ENCODE measurements around the gene MYNN.
A peak's percentile ranks its signal among the peaks of the same experiment; 100 is the strongest.
"Not testable (repeated sequence)": the region's sequence is repeated elsewhere in the genome, so short reads cannot be mapped to it uniquely, and the experiment has no call there.

MYNN gene

DNA sequence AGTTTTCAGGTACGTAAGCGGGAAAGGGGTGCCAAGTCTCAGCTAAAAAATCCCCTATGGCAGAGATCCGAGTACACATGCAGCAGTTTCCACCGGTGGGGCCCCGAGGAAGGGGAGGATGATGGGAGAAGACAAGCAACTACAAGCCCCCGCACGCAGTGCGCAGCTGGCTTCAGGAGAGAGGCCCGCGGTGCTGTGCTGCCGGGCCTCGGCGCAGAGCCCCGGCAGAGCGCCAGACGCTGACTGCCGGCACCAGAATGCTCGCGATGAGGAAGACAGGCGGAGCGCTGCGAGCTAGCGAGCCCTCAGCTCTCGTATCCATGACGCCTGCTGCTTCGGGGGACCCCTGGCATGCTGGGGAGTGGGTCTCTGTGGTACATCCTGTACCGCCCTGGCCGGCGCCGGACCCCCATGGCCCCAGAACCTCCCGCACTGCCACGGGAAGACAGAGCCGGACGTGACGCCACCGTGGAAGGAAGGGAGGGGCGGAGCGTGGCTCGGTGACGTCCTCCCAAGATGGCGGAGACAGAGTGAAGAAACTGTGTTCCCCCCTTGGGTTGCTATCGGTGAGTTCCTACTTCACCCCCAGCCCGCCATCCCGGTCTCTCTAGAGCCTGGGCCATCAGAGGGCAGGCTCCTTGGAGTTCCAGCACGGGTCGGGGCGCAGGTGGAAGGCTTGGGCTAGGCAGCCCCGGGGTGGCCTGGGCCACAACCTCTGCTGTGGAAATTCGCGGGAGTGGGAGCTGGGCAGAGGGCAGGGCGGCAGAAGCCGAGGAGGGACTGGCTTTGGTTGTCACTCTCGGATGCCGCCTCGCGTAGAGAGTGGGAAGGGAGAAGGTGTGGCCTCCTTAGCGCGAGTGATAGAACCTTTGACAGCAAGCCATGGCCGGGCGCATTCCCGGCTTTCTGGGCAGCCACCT, at the start of gene MYNN:
Gene MYNN (plus strand): TSS at position 500 of the 920 bp plus-strand sequence. CDS start 900 bp downstream, outside the sequence.
- DNase-seq: peak; percentile 87

DNA sequence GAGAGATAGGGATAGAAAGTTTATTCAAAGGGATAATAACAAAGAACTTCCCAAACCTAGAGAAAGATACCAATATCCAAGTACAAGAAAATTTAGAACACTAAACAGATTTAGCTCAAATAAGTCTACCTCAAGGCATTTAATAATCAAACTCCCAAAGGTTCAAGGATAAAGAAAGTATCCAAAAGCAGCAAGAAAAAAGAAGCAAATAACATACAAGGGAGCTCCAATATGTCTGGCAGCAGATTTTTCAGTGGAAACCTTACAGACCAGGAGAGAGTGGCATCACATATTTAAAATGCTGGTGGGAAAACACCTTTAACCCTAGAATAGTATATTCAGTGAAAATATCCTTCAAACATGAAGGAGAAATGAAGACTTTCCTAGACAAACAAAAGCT, 41.3 kb upstream of the MYNN start:
- DNase-seq: not testable (repeated sequence)

DNA sequence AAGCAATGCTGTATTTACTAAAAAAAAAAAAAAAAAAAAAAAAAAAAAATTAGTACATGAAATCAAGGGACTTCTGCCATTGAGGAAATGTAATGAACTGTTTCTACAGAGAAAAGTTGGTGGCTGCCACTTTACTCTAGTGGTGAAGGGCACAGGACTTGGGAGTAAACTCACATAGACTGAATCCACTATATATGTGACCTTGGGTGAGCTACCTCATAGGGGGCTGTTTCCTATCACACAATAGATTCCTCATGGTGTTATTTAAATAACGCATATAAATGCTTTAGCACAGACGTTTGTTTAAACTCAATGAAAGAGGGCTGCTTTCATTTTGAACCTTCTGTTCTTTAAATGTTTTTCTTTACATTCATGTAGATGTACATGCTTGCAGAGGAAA, 34.1 kb upstream of the MYNN start:
- DNase-seq: no peak

DNA sequence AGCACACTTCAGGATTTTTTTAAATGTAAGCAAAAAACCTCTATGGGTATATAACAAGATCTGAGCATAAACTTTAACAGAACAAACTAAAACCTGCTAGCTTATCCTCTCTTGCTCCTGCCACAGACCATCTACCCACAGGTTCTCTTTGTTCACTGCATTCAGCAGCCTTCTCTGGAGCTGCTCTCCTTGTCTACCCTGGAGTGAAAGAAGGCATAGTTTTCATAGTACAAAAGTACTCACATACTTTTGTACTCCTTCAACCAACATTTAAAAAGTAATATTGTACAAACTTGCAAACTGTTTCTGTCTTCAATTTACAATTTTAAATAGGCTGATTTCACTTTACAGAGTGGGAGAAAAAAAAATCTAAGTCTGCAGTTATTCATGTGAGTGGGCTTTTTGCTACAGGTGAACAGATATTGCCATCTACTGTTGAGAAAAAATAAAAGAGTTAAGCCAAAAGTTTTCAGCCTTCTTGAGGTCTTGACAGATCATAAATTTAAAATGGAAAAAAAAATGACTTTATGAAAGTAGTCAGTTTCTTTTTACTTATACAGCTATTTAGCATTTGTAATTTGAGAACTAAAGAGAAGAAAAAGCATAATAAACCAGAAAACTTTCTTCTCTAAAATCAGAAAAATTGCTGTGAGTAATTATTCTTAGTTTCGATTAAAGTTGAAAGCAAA, 28.7 kb upstream of the MYNN start:
- DNase-seq: no peak

DNA sequence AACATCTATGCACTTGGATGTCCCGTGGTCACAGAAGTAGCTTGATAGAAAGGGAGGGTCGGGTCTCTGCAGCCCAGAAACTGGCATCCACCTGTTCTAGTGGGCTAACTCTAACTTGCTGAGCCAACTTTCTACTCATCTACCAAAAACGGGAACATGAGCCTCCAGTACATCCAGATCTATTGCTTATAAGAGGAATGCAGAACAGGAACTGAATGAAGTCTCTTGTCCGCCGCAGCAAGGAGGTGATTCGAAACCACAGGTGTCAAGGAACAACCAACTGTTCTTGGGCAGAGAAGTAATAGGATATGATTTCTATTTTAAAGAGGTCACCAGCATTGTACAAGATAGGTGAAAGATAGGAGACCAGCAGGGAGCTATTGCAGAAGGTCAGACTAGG, 26.3 kb upstream of the MYNN start:
- DNase-seq: no peak

DNA sequence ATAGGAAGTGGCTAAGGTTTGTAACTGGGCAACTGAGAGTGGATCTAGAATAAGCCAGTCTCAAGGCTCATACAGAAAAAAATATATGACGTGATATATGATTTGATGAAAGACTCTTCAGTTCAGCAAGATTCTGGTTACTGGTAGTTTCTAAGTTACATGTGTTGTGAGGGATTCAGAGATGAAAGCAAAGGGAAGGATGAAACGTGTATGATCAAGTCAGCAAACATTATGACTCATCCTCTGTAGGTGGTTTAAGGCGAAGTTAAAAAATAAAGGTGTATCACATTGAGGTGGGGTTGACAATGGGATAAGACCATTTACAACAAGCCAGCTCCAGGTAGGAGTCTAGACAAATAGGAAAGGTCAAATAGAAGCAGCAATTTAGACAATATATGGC, 24.5 kb upstream of the MYNN start:
- no peak for DNase-seq

DNA sequence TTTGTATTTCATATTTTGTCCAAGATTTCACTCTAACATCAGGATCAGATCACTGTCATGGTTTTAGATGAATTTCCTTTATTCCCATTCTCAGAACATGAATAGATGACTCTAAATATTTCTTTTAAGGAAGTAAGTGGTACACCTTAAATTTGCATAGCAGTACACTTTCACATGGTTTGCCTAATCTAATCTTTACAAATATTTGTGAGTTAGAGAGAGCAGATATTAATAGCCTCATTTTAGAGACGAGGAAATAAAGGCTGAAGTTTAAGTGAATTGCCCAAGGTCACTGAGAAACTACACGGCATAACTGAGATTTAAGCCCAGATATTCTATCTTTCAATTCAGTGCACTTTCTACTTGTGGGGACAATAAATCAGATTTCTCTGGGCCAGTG, 22.5 kb upstream of the MYNN start:
- no peak for DNase-seq

DNA sequence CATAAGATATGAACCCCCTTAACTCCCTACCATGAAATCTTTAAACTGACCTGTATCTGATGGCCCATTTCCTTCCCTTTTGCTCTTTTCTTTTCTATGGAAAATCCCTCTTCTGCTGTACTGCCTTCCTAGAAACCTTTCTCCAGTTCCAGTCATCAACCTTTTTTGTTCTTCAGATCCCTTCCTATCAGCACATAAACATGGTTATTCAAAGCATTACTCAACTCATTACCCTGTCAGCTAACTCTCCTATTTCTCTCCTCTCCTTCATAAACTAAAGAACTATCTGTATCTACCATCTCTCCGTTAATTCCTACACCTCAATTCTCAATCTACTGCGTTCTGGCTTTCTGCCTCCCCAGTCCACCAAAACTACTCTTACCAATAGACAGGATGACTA, 21.3 kb upstream of the MYNN start:
- DNase-seq: no peak

DNA sequence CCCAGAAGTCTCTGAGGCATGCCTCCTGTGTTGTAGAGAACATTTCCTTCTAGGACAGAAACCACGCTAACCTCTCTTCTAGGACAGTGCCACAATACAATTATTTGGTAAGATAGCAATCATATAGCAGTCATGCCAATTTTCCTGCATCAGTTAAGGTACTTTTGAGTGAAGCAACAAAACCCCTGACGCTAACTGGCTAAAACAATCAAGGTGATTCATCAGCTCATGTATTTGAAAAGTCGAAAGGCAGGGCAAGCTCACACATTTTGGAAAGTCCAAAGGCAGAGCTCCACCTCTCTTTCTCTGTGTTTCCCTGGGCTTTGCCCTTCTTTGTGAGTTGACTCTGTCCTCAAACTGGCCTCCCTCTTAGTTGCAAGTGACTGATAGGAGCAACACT, 18.5 kb upstream of the MYNN start:
- DNase-seq: no peak

DNA sequence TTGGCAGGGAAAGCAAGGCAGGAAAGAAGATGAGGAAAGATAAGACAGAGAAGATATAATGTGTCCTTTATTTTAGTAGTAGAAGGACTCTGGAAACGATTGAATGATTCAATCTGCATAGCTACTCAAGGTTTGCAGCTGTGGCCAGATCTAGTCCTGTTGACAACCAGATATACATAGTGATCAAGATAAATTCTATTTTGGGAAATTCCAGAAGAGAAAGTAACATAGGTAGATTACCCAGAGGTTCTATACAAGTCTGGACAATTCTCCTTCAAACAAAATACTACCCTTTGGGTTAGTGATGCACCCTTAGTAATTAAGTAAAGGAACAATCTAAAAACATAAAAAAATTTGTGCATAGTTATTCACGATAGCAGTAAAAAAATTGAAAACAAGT, 17.7 kb upstream of the MYNN start:
- no peak for DNase-seq

DNA sequence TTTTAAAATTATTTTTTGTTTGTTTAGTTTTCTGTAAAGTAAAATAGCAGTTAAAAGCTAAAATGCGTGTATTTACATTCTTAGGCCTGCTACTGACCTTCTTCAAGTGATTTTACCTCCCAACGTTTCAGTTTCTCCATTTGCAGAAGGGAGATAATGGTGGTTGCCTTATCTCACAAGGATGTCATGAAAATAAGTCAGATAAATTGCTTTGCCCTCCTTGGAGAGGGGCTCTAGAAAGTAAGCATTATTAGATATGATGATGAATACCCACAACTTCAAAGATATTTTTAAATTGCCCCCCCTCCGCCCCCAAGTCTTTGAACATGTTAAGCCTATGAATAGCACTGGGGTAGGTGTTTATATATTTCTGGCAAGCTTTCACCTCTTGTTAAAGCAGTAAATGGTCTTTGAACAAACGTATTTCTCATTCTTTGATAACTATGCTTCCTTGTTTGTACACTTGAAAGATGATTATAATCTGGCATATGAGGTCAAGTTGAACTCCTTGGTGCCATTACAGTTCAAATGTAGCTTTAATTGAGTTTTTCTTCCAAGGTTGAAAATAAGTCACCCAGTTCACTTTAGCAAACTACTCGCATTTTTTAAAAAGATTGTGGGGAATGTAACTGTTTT, 14.7 kb upstream of the MYNN start:
- no peak for DNase-seq

DNA sequence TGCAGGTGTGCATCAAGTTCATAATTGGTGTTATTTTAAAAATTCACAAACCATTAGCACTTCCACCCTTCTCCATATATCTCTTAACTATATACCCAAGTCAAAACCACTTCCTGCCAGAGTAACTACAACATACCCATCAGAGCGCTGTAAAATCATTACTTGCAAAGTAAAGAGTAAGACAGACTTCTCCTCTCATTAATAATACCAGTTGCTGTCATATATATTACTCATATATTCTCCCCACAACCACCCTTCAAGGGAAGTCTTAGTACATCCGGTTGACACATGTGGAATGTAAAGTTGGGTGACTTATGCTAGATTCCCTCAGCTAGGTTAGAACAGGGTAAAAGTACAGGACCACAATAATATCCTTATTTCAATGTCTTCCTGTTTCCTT, 13.9 kb upstream of the MYNN start:
- DNase-seq: no peak

DNA sequence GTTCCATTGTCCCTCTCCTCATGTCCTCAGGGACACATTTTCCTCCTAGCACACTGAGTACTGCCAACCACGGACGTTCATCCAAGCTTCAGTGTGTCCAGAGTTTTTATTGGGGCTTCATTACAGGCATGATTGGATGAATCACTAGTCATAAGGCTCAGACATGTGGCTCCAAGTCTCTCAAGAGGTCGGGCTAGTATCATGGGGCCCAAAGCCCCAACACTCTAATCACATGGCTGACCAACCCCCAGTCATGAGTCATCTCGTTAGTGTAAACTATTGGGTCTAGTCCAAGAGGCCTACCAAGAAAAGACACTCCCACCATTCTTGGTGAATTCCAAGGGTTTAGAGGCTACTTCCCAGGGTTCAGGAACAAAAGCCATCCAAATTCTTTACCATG, 12.7 kb upstream of the MYNN start:
- DNase-seq: no peak

DNA sequence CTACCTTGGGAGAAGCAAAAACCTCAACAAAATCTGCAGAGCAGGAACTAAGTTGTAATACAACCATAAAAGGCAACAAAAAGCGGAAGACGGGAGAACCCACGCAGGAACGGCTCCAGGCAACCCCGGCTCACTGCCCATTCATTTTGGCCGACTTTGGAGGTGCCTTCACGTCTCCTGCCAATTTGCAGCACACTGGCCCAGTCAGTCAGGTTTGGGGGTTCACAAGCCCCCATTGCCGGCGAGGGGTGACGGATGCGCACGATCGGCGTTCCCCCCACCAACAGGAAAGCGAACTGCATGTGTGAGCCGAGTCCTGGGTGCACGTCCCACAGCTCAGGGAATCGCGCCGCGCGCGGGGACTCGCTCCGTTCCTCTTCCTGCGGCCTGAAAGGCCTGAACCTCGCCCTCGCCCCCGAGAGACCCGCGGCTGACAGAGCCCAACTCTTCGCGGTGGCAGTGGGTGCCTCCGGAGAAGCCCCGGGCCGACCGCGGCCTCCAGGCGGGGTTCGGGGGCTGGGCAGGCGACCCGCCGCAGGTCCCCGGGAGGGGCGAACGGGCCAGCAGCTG, 8.8 kb upstream of the MYNN start:
- DNase-seq: peak; percentile 55

DNA sequence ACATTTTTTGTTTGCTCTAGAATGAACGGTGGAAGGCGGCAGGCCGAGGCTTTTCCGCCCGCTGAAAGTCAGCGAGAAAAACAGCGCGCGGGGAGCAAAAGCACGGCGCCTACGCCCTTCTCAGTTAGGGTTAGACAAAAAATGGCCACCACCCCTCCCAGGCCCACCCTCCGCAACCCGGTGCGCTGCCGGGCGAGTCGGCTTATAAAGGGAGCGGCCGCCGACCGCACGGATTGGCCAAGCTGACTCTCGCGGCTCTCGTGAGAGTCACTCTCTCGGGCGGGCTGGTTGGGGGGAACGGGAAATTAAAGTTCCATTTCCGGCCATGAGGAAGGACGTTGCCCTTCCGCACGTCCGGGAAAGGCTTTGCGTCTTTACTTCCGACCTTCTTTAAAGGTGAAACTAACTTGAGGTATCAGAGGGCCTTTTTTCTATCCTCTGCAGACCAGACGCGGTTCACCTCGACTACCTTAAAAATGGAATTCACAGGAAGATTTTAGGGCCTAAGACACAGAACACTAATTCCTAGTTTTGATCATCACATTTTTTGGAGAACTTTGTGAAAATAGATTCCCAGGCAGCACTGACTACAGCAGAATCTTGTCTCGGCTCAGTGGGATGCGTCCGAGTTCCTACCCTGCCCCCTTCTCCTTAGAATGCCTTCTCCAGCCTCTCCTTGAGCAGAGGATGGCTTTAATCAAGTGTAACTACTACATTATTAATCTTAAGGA, 8.1 kb upstream of the MYNN start, which contains the start of gene TERC:
Gene TERC (minus strand): TSS at position 179 of the 731 bp plus-strand sequence.
- DNase-seq: peak; percentile 91

DNA sequence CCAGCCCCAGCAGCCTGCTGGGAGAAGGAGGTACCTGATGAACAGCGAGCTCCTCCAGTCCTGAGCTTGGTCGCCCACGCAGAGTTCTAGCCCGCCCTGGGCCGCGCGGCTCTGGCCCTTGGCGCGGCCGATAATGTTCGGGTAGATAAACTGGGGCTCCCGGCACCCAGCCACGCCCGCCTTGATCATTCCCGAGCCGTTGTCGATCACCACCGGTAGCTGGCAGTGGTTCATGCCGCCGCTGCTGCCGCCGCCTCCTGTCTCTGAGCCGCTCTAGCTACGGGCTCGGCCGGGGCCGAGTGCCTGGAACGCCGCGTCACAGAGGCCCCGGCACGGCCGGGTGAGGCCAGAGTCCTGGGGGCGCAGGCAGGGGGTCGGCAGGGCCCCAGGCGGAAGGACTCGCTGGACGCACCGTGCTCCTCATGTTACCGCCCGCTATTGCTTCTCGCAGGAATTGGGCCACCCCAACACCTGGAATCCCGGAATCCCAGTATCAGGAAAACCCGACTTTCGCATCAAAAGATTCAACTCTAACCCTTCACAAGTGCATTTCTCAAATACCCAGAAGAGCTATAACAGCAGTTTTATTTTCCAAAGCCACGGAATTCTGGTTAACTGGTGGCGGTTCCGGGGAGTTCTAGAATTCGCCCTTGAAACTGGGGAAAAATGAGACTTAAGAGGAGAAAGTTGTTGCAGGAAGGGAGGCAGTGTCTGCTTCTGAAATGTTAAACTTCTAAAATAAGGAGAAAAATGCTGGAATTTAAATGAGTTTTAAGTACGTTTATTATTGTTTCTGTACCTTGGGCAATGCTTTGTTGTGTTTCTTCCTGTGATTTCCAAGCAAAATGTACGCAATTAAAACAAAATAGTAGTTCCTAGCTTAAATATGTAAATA, 3.7 kb upstream of the MYNN start, which contains the start of gene ACTRT3:
Gene ACTRT3 (minus strand): TSS at position 275 of the 895 bp plus-strand sequence. CDS start 41 bp downstream, at position 234.
- DNase-seq: peak; percentile 38

DNA sequence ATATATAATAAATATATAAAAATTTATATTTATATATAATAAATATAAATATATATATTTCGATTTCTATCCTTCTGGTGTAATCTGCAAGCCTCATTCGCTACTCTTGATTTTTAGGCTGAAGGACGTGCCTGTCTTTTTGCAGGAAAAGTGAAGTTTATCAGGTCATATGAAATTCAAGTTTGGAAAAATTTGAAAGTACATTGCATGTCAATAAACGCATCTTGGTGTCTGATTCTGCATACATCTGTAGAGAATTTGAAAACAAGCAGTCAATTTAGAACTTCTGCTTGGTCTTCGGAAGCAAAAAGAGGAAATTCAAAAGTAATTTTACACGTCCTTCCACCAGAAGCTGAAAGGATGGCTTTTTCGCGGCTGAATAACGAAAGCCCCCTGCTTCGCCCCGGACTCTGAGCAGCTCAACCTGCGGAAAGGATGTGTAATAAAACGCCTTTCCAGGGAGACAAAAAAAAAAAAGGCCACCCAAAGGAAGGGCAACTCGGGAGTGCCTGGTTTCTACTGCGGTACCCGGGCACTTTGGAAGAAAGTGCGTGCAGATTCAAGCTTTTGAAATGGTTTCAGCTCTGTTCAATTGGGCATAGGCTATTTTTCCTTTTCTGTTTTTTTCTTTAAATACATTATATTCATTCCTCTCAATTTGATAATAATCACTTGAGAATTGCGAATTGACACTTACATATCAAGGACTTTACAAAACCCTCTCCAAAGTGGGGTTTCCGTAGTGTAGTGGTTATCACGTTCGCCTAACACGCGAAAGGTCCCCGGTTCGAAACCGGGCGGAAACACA, 1.5 kb upstream of the MYNN start:
- DNase-seq: peak; percentile 37

DNA sequence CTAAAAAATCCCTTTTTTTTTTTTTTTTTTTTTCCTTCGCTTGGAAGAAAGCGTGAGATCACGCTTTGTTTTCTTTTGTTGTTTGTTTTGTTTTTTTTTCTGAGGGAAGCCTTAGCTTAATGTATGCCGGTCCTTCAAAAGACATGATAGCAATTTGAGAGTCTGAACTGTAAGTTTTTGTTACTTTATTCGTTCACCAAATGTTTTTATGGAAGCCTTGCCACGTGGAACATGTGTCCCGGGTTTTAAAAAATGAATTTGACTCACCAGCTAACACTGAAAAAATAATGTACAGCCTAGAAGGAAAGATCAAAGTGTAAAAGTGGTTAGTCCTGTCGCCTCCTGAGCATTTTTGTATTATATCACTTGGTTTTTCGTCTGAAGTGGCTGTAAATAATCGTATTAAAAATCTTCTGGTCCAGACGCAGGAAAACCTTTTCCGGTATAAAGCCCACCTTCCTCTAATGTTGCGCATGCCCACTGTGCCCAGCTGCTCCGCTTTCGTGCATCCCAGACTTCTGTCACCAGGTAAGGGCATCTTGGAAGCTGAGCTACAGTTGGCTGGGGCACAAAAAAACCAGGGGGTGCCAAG, 795 bp upstream of the MYNN start:
- DNase-seq: no peak

DNA sequence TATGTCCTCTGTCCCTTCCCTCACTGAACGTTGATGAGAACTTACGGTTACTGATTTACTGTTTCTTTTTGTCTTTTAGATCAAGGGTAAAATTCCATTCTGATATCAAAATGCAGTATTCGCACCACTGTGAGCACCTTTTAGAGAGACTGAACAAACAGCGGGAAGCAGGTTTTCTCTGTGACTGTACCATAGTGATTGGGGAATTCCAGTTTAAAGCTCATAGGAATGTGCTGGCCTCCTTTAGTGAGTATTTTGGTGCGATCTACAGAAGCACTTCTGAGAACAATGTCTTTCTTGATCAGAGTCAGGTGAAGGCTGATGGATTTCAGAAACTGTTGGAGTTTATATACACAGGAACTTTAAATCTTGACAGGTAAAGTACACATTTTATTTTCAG, 990 bp downstream of the MYNN start:
- no peak for DNase-seq

DNA sequence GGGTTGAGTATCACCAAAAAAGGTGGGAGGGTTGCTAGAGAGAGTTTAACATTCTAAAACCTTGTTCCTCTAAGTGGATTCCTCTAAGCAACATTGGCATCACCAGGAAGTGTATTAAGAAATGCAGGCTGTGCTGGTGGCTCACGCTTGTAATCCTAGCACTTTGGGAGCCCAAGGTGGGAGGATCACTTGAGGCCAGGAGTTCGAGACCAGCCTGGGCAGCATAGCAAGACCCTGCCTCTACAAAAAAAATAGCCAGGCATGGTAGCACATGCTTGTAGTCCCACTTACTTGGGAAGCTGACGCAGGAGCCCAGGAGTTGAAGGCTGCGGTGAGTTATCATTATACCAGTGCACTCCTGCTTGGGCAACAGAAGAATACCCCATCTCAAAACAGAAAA, 4.6 kb downstream of the MYNN start:
- DNase-seq: no peak

All from activated CD4-positive, alpha-beta T cell treated with anti-CD3 and anti-CD28 coated beads for 1 hour (primary cell).